ENCODE measurements around the gene ZBTB16.

The ZBTB16 gene

DNA sequence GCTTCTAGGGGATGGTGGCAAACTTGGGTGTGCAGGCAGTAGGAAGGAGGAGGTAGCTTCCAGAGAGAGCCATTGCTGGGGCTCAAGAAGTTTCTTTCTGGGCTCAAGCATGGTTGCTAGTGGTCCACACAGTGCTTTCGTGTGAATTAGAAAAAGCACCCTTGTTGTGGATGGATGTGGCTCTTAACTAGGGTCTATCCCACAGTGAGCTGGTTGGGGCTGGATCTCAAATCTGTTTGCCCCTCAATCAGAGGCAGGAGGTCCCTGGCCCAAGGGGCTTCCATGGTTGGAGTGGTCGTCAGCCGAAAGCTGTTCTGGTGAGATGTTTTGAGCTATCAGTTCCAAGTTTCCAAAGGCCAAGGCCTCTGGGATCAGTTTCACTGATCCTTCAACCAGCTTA lies 35.0 kb downstream of the ZBTB16 start:
- Histone ChIP-seq H2AFZ (ENCODE audit: low read length) (no peak overlapping the region), H3K9me3 (replicated peaks in 1 of 2; ENCODE audit: control insufficient read depth in 2 of 2, insufficient read depth in 1 of 2, low read depth in 1 of 2, low read length in 2 of 2) (peaks cover 6 to 8% of the 10 kb centered on the region in 2 donors), H4K8ac (ENCODE audit: low read depth, low read length) (no peak overlapping the region), H3K36me3 (replicated peaks in 1 of 2; ENCODE audit: control insufficient read depth in 2 of 2, insufficient read depth in 2 of 2, low read length in 2 of 2) (peaks cover 4 to 13% of the 10 kb centered on the region in 2 donors), H3K4me3 (ENCODE audit: low read length in 2 of 2) (no peak overlapping the region), H3K27ac (replicated peaks; ENCODE audit: low read length) (no peak overlapping the region), H4K91ac (ENCODE audit: low read depth, low read length, poor library complexity) (no peak overlapping the region), H3K4me2 (ENCODE audit: insufficient read depth, low read length, poor library complexity, severe bottlenecking) (no peak overlapping the region), H3K79me1 (ENCODE audit: low read depth, low read length) (peaks cover 3% of the 10 kb centered on the region), H3K23ac (ENCODE audit: low read depth, low read length, poor library complexity) (no peak overlapping the region), H2BK120ac (ENCODE audit: low read depth, low read length) (no peak overlapping the region), H2BK15ac (ENCODE audit: low read length) (no peak overlapping the region), H2BK12ac (ENCODE audit: low read length) (no peak overlapping the region), H3K4me1 (ENCODE audit: control insufficient read depth in 2 of 2, insufficient read depth in 1 of 2, low read depth in 1 of 2, low read length in 2 of 2) (peaks cover 35 to 43% of the 10 kb centered on the region in 2 donors), H2BK5ac (ENCODE audit: low read length) (no peak overlapping the region), H3K9ac (ENCODE audit: low read depth, low read length, poor library complexity) (no peak overlapping the region), H3K4ac (ENCODE audit: low read length) (no peak overlapping the region), H3K27me3 (ENCODE audit: control insufficient read depth in 3 of 3, insufficient read depth in 3 of 3, low read depth in 1 of 3, low read length in 3 of 3) (no peaks in the 10 kb centered on the region), H3K18ac (ENCODE audit: low read length) (no peak overlapping the region), H2AK5ac (ENCODE audit: low read depth, low read length) (no peak overlapping the region), H3K14ac (ENCODE audit: low read length) (no peak overlapping the region)
- WGBS, 2 donors (ENCODE audit: extremely low coverage in 2 of 2, insufficient read length in 2 of 2, insufficient replicate concordance in 1 of 2): no CpG with 5 or more reads among the region's 3 CpGs
- DNase-seq (ENCODE audit: low spot score): no peak

DNA sequence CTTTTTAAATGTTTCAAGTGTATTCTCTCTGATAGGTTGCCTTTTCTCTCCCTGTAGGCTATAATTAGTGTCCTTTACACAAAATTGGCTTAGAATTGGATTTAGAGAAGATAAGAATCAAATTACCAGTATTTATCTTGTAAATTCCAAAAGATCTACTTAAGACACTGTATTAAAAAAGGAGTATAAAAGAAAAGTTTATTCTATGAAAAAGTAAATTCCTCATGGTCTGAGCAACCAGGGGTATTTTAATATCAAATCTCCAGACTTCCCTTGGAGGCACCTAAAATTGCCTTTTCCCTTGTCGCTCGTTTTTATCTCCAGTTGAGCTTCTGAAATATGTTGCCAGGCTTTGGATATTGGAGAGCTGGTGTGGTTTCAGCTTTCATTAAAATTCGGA lies 36.4 kb downstream of the ZBTB16 start:
- Histone ChIP-seq H3K79me1 (ENCODE audit: low read depth, low read length) (peaks cover 3% of the 10 kb centered on the region), H3K4me2 (ENCODE audit: insufficient read depth, low read length, poor library complexity, severe bottlenecking) (no peak overlapping the region), H2BK120ac (ENCODE audit: low read depth, low read length) (no peak overlapping the region), H3K9ac (ENCODE audit: low read depth, low read length, poor library complexity) (no peak overlapping the region), H4K8ac (ENCODE audit: low read depth, low read length) (no peak overlapping the region), H2BK15ac (ENCODE audit: low read length) (no peak overlapping the region), H2BK12ac (ENCODE audit: low read length) (no peak overlapping the region), H3K27me3 (ENCODE audit: control insufficient read depth in 3 of 3, insufficient read depth in 3 of 3, low read depth in 1 of 3, low read length in 3 of 3) (no peaks in the 10 kb centered on the region), H3K4ac (ENCODE audit: low read length) (no peak overlapping the region), H2AK5ac (ENCODE audit: low read depth, low read length) (no peak overlapping the region), H3K23ac (ENCODE audit: low read depth, low read length, poor library complexity) (no peak overlapping the region), H4K91ac (ENCODE audit: low read depth, low read length, poor library complexity) (no peak overlapping the region), H3K27ac (replicated peaks; ENCODE audit: low read length) (no peak overlapping the region), H3K4me3 (ENCODE audit: low read length in 2 of 2) (no peak overlapping the region), H3K14ac (ENCODE audit: low read length) (no peak overlapping the region), H2BK5ac (ENCODE audit: low read length) (no peak overlapping the region), H3K18ac (ENCODE audit: low read length) (no peak overlapping the region), H2AFZ (ENCODE audit: low read length) (no peak overlapping the region), H3K4me1 (ENCODE audit: control insufficient read depth in 2 of 2, insufficient read depth in 1 of 2, low read depth in 1 of 2, low read length in 2 of 2) (peaks cover 25 to 35% of the 10 kb centered on the region in 2 donors), H3K9me3 (replicated peaks in 1 of 2; ENCODE audit: control insufficient read depth in 2 of 2, insufficient read depth in 1 of 2, low read depth in 1 of 2, low read length in 2 of 2) (peaks cover 6 to 8% of the 10 kb centered on the region in 2 donors), H3K36me3 (replicated peaks in 1 of 2; ENCODE audit: control insufficient read depth in 2 of 2, insufficient read depth in 2 of 2, low read length in 2 of 2) (peaks cover 4 to 16% of the 10 kb centered on the region in 2 donors)
- no peak for DNase-seq (ENCODE audit: low spot score)
- no CpG with 5 or more reads among the region's 3 CpGs for WGBS, 2 donors (ENCODE audit: extremely low coverage in 2 of 2, insufficient read length in 2 of 2, insufficient replicate concordance in 1 of 2)

DNA sequence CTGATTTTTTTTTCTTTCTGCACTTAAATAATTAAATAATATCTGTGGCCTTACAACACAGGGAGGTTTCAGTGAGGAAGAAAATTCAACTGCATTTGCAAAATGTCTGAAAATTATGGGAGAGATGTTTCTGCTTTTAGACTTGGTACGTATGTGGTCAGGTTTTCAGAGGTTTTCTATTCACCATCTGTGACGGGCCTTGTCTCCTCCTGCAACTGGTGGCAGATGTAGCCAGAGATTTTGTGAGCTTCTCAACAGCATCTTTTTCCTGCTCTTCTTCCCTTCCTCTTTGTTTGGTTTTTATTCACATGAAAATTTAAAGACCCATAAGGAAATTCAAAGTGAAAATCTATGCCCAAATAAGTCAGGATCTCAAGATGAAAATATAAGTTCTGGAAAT lies 38.3 kb downstream of the ZBTB16 start:
- no peak overlapping the region for H2BK12ac ChIP-seq (ENCODE audit: low read length)
- H3K4me1 ChIP-seq (ENCODE audit: control insufficient read depth in 2 of 2, insufficient read depth in 1 of 2, low read depth in 1 of 2, low read length in 2 of 2): peaks cover 16 to 21% of the 10 kb centered on the region in 2 donors
- H3K4me3 ChIP-seq (ENCODE audit: low read length in 2 of 2): no peak overlapping the region
- no peak overlapping the region for H4K8ac ChIP-seq (ENCODE audit: low read depth, low read length)
- no peak overlapping the region for H3K14ac ChIP-seq (ENCODE audit: low read length)
- H3K79me1 ChIP-seq (ENCODE audit: low read depth, low read length): peaks cover 4% of the 10 kb centered on the region
- no peak overlapping the region for H2BK5ac ChIP-seq (ENCODE audit: low read length)
- H3K4ac ChIP-seq (ENCODE audit: low read length): no peak overlapping the region
- no peak overlapping the region for H2BK120ac ChIP-seq (ENCODE audit: low read depth, low read length)
- WGBS, 2 donors (ENCODE audit: extremely low coverage in 2 of 2, insufficient read length in 2 of 2, insufficient replicate concordance in 1 of 2): no CpG with 5 or more reads among the region's 2 CpGs
- no peak overlapping the region for H3K9ac ChIP-seq (ENCODE audit: low read depth, low read length, poor library complexity)
- no peak overlapping the region for H3K18ac ChIP-seq (ENCODE audit: low read length)
- no peak overlapping the region for H4K91ac ChIP-seq (ENCODE audit: low read depth, low read length, poor library complexity)
- no peak overlapping the region for H3K4me2 ChIP-seq (ENCODE audit: insufficient read depth, low read length, poor library complexity, severe bottlenecking)
- H3K27ac ChIP-seq (replicated peaks; ENCODE audit: low read length): no peak overlapping the region
- H3K27me3 ChIP-seq (ENCODE audit: control insufficient read depth in 3 of 3, insufficient read depth in 3 of 3, low read depth in 1 of 3, low read length in 3 of 3): no peaks in the 10 kb centered on the region
- no peak overlapping the region for H2AFZ ChIP-seq (ENCODE audit: low read length)
- H3K9me3 ChIP-seq (replicated peaks in 1 of 2; ENCODE audit: control insufficient read depth in 2 of 2, insufficient read depth in 1 of 2, low read depth in 1 of 2, low read length in 2 of 2): peaks cover 6 to 8% of the 10 kb centered on the region in 2 donors
- no peak overlapping the region for H2AK5ac ChIP-seq (ENCODE audit: low read depth, low read length)
- peaks cover 4 to 16% of the 10 kb centered on the region in 2 donors for H3K36me3 ChIP-seq (replicated peaks in 1 of 2; ENCODE audit: control insufficient read depth in 2 of 2, insufficient read depth in 2 of 2, low read length in 2 of 2)
- H2BK15ac ChIP-seq (ENCODE audit: low read length): no peak overlapping the region
- no peak for DNase-seq (ENCODE audit: low spot score)
- no peak overlapping the region for H3K23ac ChIP-seq (ENCODE audit: low read depth, low read length, poor library complexity)

DNA sequence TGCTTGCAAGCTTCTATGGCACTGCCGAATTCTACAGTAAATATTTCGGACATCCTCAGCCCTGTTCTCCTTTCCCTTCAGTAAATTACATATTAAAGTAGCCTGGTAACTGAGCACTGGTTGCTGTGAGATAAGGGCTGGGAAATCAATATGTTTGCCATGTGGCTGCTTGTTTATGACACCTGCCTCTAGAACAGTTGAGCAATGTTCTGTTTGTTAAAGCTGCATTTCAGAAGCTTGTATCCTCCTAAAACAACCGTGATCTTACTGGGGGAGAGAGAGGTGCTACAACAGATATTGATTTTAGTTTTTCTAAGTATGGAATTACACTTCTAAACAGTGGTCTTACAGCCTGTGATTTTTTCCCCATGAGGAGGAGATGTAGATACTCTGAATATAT lies 39.4 kb downstream of the ZBTB16 start:
- Histone ChIP-seq H3K14ac (ENCODE audit: low read length) (no peak overlapping the region), H2AFZ (ENCODE audit: low read length) (no peak overlapping the region), H3K36me3 (replicated peaks in 1 of 2; ENCODE audit: control insufficient read depth in 2 of 2, insufficient read depth in 2 of 2, low read length in 2 of 2) (peaks cover 4 to 12% of the 10 kb centered on the region in 2 donors), H3K4me2 (ENCODE audit: insufficient read depth, low read length, poor library complexity, severe bottlenecking) (no peak overlapping the region), H3K4me1 (ENCODE audit: control insufficient read depth in 2 of 2, insufficient read depth in 1 of 2, low read depth in 1 of 2, low read length in 2 of 2) (peaks cover 10 to 15% of the 10 kb centered on the region in 2 donors), H3K27me3 (ENCODE audit: control insufficient read depth in 3 of 3, insufficient read depth in 3 of 3, low read depth in 1 of 3, low read length in 3 of 3) (no peaks in the 10 kb centered on the region), H3K27ac (replicated peaks; ENCODE audit: low read length) (no peak overlapping the region), H3K9ac (ENCODE audit: low read depth, low read length, poor library complexity) (no peak overlapping the region), H2BK12ac (ENCODE audit: low read length) (no peak overlapping the region), H3K4me3 (ENCODE audit: low read length in 2 of 2) (no peak overlapping the region), H3K23ac (ENCODE audit: low read depth, low read length, poor library complexity) (no peak overlapping the region), H4K91ac (ENCODE audit: low read depth, low read length, poor library complexity) (no peak overlapping the region), H3K9me3 (replicated peaks in 1 of 2; ENCODE audit: control insufficient read depth in 2 of 2, insufficient read depth in 1 of 2, low read depth in 1 of 2, low read length in 2 of 2) (peaks cover 6 to 8% of the 10 kb centered on the region in 2 donors), H2BK120ac (ENCODE audit: low read depth, low read length) (no peak overlapping the region), H2BK5ac (ENCODE audit: low read length) (no peak overlapping the region), H3K18ac (ENCODE audit: low read length) (no peak overlapping the region), H2BK15ac (ENCODE audit: low read length) (no peak overlapping the region), H4K8ac (ENCODE audit: low read depth, low read length) (no peak overlapping the region), H3K4ac (ENCODE audit: low read length) (no peak overlapping the region), H3K79me1 (ENCODE audit: low read depth, low read length) (peaks cover 6% of the 10 kb centered on the region), H2AK5ac (ENCODE audit: low read depth, low read length) (no peak overlapping the region)
- DNase-seq (ENCODE audit: low spot score): no peak
- WGBS, 2 donors (ENCODE audit: extremely low coverage in 2 of 2, insufficient read length in 2 of 2, insufficient replicate concordance in 1 of 2): no CpG with 5 or more reads among the region's 3 CpGs

All from neuronal stem cell (in vitro differentiated cells).